Fibroblast of the conjunctiva (primary cell): ENCODE data around the gene FPGS.
"Not testable (repeated sequence)": the region's sequence is repeated elsewhere in the genome, so short reads cannot be mapped to it uniquely, and the experiment has no call there.

Experiments
- DNase-seq: peaks from one replicate; pipeline ENCODE4 v3.0.0-alpha.2; 2010; ENCODE audit warnings: low read depth

FPGS gene

GRCh38 chr9:127771570-127772189 lies 31.0 kb upstream of the FPGS start:
- no peak for DNase-seq

GRCh38 chr9:127772603-127773002 lies 30.1 kb upstream of the FPGS start:
- DNase-seq: no peak

- no peak for DNase-seq
These were observed 29.4 kb upstream of the FPGS start for GRCh38 chr9:127773272-127773671.

- DNase-seq: no peak
These were observed 28.7 kb upstream of the FPGS start for GRCh38 chr9:127773981-127774380.

GRCh38 chr9:127776195-127776923 lies 26.3 kb upstream of the FPGS start:
- DNase-seq: no peak

- DNase-seq: no peak
These were observed 25.8 kb upstream of the FPGS start for GRCh38 chr9:127776924-127777289.

GRCh38 chr9:127777368-127777980 lies 25.2 kb upstream of the FPGS start:
- no peak for DNase-seq

GRCh38 chr9:127778280-127779135 lies 24.2 kb upstream of the FPGS start, which contains the start of gene SH2D3C:
Gene SH2D3C, minus strand, starts transcription at chr9:127778666. Its CDS starts 39 bp downstream, at chr9:127778627.
- no peak for DNase-seq

GRCh38 chr9:127779136-127779981 lies 23.3 kb upstream of the FPGS start:
- DNase-seq: peak; percentile 62

GRCh38 chr9:127780126-127780885 lies 22.4 kb upstream of the FPGS start:
- no peak for DNase-seq

- not testable (repeated sequence) for DNase-seq
These were observed 21.8 kb upstream of the FPGS start for GRCh38 chr9:127780909-127781308.

GRCh38 chr9:127781806-127782205 lies 20.9 kb upstream of the FPGS start:
- no peak for DNase-seq

GRCh38 chr9:127783111-127784008 lies 19.3 kb upstream of the FPGS start:
- no peak for DNase-seq

GRCh38 chr9:127785023-127785932 lies 17.4 kb upstream of the FPGS start:
- DNase-seq: peak; percentile 54

GRCh38 chr9:127785933-127786772 lies 16.5 kb upstream of the FPGS start, which contains the start of gene CDK9:
Gene CDK9, plus strand, starts transcription at chr9:127786034. Its CDS starts 115 bp downstream, at chr9:127786149.
- DNase-seq: peak; percentile 72

GRCh38 chr9:127786773-127787104 lies 15.9 kb upstream of the FPGS start:
- no peak for DNase-seq

GRCh38 chr9:127788337-127789011 lies 14.2 kb upstream of the FPGS start:
- no peak for DNase-seq
